ENCODE results near the gene CDV3. TPM values are rescaled to one million over a fixed set of nuclear protein-coding genes. Genes with fewer than 3 reads are reported as not detected.

The CDV3 gene
- total and polyA plus RNA-seq, 10 of the 15 experiments (the other 5 are each of a cell fraction or from before 2014, with no cell fraction given), result 42.3 to 466 (median 136) TPM

DNA sequence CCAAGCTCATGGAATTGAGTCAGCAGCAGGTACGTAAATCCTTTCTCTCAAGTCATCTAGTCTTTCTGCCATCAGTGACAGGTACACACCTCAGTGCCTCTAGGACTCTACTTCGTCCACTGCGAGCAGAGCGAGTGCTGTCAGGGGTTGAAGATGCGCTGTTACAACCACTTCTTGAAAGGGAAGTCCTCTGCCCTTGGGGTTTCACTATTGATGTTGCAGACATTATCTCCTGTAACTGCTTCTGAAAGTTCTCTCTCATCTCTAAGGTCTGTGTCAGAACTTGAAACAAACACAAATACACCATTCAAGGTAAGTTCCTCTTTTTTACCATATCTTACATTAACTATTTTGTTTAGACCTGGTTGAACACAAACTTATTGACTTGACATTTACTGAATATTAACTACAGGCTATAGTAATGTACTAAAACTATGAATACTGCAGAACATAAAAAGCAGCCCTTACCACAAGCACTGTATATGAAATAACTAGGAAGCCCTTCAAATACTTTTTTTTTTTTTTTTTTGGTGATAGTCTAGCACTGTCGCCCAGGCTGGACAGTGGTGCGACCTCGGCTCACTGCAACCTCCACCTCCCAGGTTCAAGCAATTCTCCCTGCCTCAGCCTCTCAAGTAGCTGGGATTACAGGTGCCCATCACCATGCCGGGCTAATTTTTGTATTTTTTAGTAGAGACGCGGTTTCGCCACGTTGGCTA, 46.7 kb downstream of the CDV3 start (continued):
- TF ChIP-seq ETV6 (conservative IDR thresholded peaks at IDR 0.05 in 1 of 2, IDR thresholded peaks at IDR 0.05 in 1 of 2; ENCODE audit: borderline replicate concordance in 1 of 2, low read depth in 1 of 2) (peak in 1 of 2 experiments; percentile 67; a peak in 1 of 4 replicates), RELA (IDR thresholded peaks at IDR 0.05; ENCODE audit: borderline replicate concordance, partially characterized antibody) (peak; percentile 67), NBN (IDR thresholded peaks at IDR 0.05) (peak; percentile 74), KLF5 (IDR thresholded peaks at IDR 0.05; ENCODE audit: partially characterized antibody) (no peak), HCFC1 (IDR thresholded peaks at IDR 0.05; ENCODE audit: low read length) (no peak), YBX1 (IDR thresholded peaks at IDR 0.05) (no peak), SUPT20H (IDR thresholded peaks at IDR 0.05; ENCODE audit: borderline replicate concordance, control insufficient read depth, low read depth, low read length) (no peak), ATF7 (IDR thresholded peaks at IDR 0.05; ENCODE audit: low read depth) (peak; percentile 79), ZNF217 (IDR thresholded peaks at IDR 0.05) (no peak), PAX5 (IDR thresholded peaks at IDR 0.05; ENCODE audit: borderline replicate concordance, low read depth, low read length) (peak; percentile 68; the same call in 1 of the 2 replicates), POU2F2 (IDR thresholded peaks at IDR 0.05; ENCODE audit: borderline replicate concordance, low read depth, low read length) (no peak), ASH2L (IDR thresholded peaks at IDR 0.05; ENCODE audit: borderline replicate concordance, low read depth) (no peak), TCF12 (IDR thresholded peaks at IDR 0.05; ENCODE audit: low read depth, low read length) (no peak), NFIC (IDR thresholded peaks at IDR 0.05; ENCODE audit: low read depth, low read length) (peak; percentile 47; the same call in 1 of the 2 replicates), NFXL1 (IDR thresholded peaks at IDR 0.05; ENCODE audit: borderline replicate concordance) (no peak), RCOR1 (conservative IDR thresholded peaks at IDR 0.05; ENCODE audit: low read depth, low read length) (0 out of 2 replicates have a peak, but pooled peaks have one; percentile 61), HDGF (IDR thresholded peaks at IDR 0.05) (no peak; the same call in 1 of the 2 replicates), SREBF2 (IDR thresholded peaks at IDR 0.05; ENCODE audit: low read length) (no peak), EP300 (IDR thresholded peaks at IDR 0.05; ENCODE audit: borderline replicate concordance in 1 of 2, control insufficient read depth in 1 of 2, low read depth in 2 of 2, low read length in 2 of 2) (no peak), SIN3A (IDR thresholded peaks at IDR 0.05; ENCODE audit: low read depth, low read length) (0 out of 2 replicates have a peak, but pooled peaks have one; percentile 41)
- TF ChIP-seq, protein P1, sequence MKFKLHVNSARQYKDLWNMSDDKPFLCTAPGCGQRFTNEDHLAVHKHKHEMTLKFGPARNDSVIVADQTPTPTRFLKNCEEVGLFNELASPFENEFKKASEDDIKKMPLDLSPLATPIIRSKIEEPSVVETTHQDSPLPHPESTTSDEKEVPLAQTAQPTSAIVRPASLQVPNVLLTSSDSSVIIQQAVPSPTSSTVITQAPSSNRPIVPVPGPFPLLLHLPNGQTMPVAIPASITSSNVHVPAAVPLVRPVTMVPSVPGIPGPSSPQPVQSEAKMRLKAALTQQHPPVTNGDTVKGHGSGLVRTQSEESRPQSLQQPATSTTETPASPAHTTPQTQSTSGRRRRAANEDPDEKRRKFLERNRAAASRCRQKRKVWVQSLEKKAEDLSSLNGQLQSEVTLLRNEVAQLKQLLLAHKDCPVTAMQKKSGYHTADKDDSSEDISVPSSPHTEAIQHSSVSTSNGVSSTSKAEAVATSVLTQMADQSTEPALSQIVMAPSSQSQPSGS (IDR thresholded peaks at IDR 0.05; ENCODE audit: low read length), result peak; percentile 42; the same call in 1 of the 2 replicates
- TF ChIP-seq, protein P2, sequence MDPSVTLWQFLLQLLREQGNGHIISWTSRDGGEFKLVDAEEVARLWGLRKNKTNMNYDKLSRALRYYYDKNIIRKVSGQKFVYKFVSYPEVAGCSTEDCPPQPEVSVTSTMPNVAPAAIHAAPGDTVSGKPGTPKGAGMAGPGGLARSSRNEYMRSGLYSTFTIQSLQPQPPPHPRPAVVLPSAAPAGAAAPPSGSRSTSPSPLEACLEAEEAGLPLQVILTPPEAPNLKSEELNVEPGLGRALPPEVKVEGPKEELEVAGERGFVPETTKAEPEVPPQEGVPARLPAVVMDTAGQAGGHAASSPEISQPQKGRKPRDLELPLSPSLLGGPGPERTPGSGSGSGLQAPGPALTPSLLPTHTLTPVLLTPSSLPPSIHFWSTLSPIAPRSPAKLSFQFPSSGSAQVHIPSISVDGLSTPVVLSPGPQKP (IDR thresholded peaks at IDR 0.05; ENCODE audit: low read depth, low read length), result no peak
- TF ChIP-seq, protein P3, sequence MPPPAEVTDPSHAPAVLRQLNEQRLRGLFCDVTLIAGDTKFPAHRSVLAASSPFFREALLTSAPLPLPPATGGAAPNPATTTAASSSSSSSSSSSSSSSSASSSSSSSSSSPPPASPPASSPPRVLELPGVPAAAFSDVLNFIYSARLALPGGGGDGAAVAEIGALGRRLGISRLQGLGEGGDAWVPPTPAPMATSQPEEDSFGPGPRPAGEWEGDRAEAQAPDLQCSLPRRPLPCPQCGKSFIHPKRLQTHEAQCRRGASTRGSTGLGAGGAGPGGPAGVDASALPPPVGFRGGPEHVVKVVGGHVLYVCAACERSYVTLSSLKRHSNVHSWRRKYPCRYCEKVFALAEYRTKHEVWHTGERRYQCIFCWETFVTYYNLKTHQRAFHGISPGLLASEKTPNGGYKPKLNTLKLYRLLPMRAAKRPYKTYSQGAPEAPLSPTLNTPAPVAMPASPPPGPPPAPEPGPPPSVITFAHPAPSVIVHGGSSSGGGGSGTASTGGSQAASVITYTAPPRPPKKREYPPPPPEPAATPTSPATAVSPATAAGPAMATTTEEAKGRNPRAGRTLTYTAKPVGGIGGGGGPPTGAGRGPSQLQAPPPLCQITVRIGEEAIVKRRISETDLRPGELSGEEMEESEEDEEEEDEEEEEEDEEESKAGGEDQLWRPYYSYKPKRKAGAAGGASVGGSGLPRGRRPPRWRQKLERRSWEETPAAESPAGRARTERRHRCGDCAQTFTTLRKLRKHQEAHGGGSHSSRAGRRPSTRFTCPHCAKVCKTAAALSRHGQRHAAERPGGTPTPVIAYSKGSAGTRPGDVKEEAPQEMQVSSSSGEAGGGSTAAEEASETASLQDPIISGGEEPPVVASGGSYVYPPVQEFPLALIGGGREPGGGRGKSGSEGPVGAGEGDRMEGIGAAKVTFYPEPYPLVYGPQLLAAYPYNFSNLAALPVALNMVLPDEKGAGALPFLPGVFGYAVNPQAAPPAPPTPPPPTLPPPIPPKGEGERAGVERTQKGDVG (CRISPR knock-in tag; IDR thresholded peaks at IDR 0.05), result no peak

Measured in GM12878 (cell line).